NCI-H1048 (cell line): ENCODE results near the gene PKD2L2.
"Not testable (repeated sequence)": the region's sequence is repeated elsewhere in the genome, so short reads cannot be mapped to it uniquely, and the experiment has no call there.

Source experiments
- DNase-seq: peaks from one replicate; lab custom pipeline; 2025; lab: John Stamatoyannopoulos, UW

PKD2L2 gene

DNA sequence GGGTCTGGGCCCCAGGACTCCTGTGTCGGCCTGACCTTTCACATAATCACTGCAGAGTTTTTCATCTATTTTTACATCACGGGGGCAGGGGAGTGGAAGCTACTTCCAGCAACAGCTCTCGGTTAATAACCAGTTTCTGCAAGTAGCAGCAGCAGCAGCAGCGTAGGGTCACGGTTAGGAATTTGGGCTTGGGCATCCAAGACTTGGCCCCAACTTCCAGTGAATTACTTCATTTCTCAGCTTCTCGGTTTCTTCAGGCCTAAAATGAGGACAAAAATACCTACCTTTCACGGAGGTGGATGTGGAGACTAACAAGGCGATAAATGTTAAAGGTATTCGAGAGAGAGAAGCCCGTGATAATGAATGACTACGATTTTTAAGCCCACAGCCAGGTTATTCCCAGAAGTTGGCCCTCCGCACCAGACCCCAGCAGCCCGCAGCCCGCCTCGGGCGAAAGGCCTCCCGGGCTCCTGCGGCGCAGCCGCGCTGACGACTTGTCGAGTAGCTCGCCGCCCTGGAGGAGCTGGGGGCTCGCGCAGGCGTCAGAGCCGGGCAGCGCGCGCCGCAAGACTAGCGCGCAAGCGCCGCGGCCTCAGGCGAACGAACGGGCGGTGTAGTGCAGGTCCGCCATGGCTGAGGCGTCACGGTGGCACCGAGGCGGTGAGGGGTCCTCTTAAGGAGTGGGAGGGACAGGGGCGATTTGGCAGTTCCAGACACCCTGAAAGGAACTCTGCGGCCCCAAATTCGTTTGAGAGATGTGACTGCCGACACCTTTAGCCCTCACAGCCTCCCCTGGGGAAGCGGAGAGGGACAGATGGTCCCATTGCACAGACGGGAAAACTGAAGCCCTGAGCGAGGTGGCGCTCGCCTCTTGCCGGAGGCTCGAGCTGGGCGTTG lies at the start of gene PKD2L2:
Gene PKD2L2 (plus strand): TSS at position 595 of the 897 bp plus-strand sequence. CDS start 35 bp downstream, at position 630.
- DNase-seq: no peak

DNA sequence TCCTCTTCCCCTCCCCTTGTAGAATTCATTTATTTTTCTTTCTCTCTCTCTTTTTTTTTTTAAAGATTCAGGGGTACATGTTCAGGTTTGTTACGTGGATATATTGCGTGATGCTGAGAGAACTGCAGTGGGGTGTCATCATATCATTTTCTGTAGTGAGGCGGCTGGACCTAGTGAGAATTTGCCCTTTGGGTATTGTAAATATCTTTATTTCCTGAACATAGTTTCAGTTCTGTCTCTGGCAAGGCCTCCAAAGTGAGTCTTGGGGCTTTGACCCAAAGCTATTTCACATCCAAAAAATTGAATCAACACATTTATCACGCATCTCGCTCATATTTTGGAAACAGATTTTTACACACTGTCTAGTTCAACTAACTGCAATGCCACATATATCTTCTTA lies 47.0 kb upstream of the PKD2L2 start:
- no peak for DNase-seq

DNA sequence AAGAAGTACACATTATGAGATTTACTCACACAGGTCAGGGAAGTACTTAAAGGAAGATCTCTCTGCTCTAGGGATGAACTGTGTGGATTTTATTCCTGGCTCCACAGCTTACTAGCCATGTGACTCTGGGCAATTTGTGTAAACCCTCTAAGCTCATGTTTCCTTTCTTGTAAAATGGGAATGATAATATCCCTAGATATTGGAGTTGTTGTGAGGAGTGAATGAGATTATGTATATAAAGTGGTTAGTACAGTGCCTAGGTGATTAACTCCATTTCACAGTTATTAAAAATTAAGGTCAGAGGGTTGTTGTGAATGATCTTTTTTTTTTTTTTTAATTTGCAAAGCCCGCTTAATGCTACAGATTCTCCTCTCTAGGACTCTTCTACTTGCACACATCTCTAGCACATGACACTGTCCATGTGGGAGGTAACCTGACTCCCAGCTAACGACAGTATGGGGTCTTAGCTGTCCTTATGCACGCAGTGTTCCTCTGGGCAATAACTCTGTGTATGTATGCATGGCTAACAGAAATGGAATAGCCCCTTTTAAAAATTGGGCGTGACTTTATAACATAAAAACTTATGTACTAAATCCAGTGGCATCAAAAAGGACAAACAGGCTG lies 45.5 kb upstream of the PKD2L2 start:
- DNase-seq: no peak

- DNase-seq: no peak
Measured at GRCh38 chr5:137845472-137845871, 43.8 kb upstream of the PKD2L2 start.

DNA sequence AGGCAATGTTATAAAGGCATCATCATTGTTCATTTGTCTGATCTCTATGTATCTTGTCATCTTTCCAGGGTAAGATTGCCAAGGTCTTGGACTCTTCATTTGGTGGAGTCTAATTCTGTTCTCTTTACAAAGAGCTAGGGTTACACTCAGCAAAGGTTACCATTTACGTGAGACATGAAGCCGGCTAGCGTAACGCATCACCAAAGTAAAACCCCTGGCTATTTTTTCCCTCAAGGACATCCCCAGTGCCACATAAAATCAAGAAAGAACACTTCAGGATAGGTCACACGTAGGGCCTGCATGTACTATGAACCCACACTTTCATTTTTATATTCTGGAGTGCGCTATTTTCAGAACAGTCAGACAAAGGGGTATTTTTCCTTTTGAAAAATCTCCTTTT lies 41.6 kb upstream of the PKD2L2 start:
- DNase-seq: no peak

- DNase-seq: not testable (repeated sequence)
Measured at GRCh38 chr5:137853165-137853564, 36.1 kb upstream of the PKD2L2 start.

DNA sequence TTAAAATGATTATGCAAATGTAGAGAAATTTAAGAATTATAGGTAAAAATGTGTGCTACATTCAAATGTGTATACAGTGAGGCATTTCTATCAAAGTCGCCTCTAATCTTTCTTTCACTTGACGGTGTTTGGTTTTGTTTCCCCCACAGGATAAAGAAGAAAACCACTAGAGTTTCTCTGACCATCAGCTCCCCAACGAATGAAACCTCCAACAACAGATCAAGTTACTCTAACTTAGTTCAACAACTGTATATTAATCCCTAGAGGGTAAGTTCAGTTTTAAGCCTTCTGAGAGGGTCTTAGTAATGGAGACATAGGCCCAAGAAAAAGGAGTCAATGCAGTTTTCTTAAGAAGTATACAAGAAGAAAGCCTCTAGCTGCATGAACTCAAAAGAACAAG lies 33.1 kb upstream of the PKD2L2 start:
- no peak for DNase-seq

- no peak for DNase-seq
Measured at GRCh38 chr5:137856916-137857862, 32.1 kb upstream of the PKD2L2 start.

GRCh38 chr5:137858223-137858916 lies 30.9 kb upstream of the PKD2L2 start:
- no peak for DNase-seq

DNA sequence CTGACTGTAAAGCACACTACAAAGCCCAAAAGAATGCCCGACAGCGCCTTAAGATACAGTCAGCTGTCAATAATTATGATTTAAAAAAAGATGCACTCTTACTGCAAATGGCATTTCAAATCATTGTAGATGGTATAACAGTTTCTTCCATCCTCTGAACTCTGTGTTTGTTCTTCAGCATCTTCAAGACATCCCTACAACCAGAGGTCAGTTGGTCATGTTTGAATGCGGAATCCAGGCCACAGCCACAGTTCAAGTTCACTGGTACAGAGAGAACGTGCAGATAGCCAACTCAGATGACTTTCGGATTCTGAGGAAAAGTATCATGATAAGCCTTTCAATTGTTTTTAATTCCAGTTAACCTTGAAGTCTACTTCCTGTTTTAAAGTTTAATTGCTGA lies 30.3 kb upstream of the PKD2L2 start:
- DNase-seq: no peak

DNA sequence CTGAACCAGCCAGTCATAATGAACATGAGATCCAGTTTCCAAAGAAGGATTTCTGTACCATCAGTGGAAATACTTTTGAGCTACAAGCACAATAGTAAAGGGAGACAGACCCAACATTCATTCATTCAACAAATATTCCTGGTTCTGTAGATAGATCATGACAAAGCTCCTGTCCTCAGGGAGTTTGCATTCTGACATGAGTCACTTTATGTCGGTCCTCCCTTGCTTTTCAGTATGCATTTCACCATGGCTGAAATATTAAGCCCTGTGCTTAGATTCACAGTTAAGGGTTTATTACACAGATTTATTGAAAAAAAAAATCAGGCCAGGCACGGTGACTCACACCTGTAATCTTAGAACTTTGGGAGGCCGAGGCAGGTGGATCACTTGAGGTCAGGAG lies 27.0 kb upstream of the PKD2L2 start:
- DNase-seq: no peak

DNA sequence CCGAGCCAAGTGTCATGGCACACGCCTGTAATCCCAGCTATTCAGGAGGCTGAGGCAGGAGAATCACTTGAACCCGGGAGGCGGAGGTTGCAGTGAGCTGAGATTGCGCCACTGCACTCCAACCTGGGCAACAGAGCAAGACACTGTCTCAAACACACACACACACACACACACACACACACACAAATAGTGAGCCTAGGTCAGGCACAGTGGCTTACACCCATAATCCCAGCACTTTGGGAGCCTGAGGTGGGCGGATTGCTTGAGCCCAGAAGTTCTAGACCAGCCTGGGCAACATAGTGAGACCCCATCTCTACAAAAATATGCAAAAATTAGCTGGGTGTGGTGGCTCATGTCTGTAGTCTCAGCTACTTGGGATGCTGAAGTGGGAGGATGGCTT lies 25.6 kb upstream of the PKD2L2 start:
- DNase-seq: not testable (repeated sequence)

DNA sequence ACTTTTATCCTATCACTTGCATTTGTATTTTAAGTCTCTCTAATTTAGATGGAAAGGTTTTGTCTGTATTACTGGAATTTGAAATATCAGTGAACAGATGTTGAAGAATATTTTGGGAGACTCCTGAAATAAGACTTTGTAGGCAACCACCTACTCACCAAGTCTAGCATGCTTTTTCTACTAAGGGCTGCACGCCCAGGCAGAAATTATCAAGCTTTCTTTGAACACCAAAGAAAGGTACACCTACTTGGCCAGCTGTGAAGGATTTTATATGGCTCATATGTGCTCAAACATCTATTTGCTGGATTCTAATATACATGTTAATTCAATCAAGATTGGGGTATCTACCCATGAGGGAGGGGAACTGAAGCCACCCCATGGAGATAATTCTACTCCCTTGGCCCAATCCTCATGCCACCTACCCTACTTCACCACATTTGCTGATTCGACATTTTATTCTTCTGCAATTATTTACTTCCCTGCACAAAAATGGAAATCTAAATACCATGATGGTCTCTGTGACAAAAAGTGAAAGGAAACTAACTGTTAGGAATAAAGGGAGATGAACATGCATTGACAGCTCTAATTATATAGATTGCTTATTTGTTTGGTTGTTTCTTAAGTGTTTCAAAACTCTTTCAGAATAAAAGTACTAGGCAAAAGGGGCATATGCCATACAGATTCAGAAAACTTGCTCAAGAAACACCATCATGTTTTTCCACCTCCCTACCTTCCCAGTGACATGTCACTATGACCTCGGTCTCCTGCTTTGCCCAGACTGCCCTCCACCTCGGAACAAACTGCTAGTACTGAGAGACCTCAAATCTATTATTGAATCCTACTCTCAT lies 22.5 kb upstream of the PKD2L2 start:
- no peak for DNase-seq

DNA sequence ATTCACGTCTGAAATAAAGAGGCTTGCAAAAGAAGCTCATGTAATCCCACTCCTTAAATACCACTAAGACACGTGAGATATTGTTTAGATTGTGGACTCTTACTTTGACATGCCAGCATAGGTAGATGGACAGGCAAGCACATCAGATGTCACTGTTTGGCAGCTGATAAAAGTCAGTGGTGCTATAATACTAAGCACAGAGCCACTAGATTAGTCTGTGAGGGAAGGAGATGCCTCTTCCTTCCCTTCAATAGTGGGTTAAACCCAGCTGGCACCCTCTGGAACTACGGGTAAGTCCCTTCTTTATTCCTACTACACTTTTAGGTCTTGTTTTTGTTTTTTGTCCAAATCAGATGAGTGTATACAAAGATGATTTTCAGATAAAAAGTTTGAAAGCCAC lies 21.6 kb upstream of the PKD2L2 start, which contains the start of gene MYOT:
Gene MYOT (plus strand): TSS at position 197 of the 400 bp plus-strand sequence. CDS start 2,792 bp downstream, outside the sequence.
- no peak for DNase-seq

DNA sequence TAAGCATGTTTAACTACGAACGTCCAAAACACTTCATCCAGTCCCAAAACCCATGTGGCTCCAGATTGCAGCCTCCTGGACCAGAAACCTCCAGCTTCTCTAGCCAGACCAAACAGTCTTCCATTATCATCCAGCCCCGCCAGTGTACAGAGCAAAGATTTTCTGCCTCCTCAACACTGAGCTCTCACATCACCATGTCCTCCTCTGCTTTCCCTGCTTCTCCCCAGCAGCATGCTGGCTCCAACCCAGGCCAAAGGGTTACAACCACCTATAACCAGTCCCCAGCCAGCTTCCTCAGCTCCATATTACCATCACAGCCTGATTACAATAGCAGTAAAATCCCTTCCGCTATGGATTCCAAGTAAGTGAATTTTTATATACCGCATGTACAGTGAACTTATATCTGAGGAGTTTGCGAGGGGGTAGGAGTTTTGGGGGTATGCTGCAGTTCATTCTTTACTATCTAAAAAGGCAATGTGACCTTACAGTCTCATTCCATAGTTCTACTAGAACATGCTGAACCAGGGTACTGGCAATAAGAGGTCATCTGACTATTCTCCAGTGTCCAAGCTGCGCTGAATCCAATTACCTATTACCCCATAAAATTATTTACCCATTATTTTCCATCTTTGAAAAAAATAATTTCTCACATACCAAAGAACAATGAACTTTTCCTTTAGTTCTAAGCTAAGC lies 18.5 kb upstream of the PKD2L2 start:
- DNase-seq: no peak

DNA sequence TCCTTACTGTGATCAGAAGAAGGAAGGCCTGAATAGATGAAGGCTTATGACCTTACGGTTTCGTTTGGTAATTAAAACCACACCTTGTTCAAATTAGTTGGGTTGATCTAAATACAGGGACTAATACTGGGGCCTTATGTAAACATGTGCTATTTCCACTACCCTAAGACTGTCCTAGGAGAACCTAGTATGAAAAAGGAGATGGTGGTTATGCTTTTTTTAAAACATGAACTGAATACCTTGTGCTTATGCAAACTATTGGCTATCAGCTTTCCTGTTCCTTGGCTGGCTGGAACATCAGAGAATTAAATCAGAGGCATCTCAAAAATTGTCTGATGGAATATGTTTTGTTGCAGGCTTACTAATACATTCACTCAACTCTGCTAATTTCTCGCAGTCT lies 17.7 kb upstream of the PKD2L2 start:
- DNase-seq: no peak

- DNase-seq: no peak
Measured at GRCh38 chr5:137872466-137872865, 16.8 kb upstream of the PKD2L2 start.

GRCh38 chr5:137876101-137876500 lies 13.2 kb upstream of the PKD2L2 start:
- DNase-seq: no peak

DNA sequence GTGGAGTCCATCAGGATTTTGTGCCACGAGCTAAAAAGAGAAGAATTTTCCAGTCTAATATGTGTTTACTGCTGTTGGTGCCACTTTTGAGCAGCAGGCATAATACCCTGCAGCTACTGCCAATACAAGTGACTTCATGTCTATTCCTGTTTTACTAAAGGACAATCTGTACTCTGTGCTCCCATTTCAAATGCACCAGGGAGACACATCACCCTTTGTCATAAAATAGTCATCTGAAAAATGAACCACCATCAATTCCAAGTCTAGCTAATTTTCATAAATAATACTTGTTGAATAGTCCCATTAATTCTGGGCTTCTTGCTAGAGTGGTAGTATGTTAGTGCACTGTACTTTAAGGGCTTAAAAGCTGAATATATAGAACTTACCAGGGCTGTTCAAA lies 8.9 kb upstream of the PKD2L2 start:
- no peak for DNase-seq

DNA sequence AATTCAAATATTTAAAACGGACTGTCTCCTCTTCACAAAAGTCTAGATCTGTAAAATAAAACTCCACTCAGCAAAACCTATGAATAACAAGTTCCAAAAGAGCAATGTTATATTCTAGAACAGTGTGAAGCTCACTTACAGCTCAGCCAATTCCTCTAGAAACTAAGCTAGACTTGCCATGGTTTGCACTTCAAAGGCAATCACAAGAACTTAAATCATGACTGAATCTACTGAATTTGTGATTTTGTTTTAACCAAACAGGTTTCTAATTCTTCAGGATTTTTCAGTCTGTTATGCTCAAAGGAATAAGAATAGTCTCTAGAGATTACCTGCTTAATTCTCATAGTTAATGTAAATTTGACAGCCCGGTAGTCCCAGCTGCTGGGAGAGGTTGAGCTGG lies 1.4 kb upstream of the PKD2L2 start:
- no peak for DNase-seq
